Ovary (tissue), 9 donors: Measurements from ENCODE around the gene CXCL10. TPM values are rescaled to one million over a fixed set of nuclear protein-coding genes. Genes with fewer than 3 reads are reported as not detected.

ENCODE experiments used
- DNase-seq, 5 donors: peaks; one replicate each; pipeline ENCODE4 v3.0.0-alpha.2; 2019 to 2020
- H3K27ac ChIP-seq, 2 donors: fragments of 200-600 bp; one replicate each; pipeline versions ENCODE4 v1.5.1 to v1.8.0; 2019 to 2022
- H3K27me3 ChIP-seq: fragments of 200-600 bp; one replicate; pipeline ENCODE4 v1.8.0; 2022
- H3K36me3 ChIP-seq: fragments of 200-600 bp; sonication (generic); one replicate; pipeline ENCODE4 v1.5.1; 2019
- H3K4me1 ChIP-seq: one replicate; pipeline ENCODE4 v1.8.1; 2013; ENCODE audit warnings: mild to moderate bottlenecking, moderate library complexity; ENCODE audit not compliant: insufficient read depth
- H3K4me3 ChIP-seq: fragments of 200-600 bp; sonication (generic); one replicate; pipeline ENCODE4 v1.5.1; 2017
- H3K9me3 ChIP-seq, 2 donors: fragments of 200-600 bp in 1 of 2; sonication (generic) in 1 of 2; one replicate each; pipeline versions ENCODE4 v1.5.1 to v1.8.1; 2013 to 2019; ENCODE audit warnings: mild to moderate bottlenecking in 1 of 2, moderate library complexity in 1 of 2
- CTCF ChIP-seq, 3 donors: fragments of 450-650 bp in 2 of 3; fragments of 200-600 bp in 1 of 3; IDR thresholded peaks; one replicate each; pipeline versions ENCODE4 v1.5.1 to v1.8.0; 2016 to 2022; ENCODE audit warnings: antibody characterized with exemption in 3 of 3, mild to moderate bottlenecking in 1 of 3
- EP300 ChIP-seq: sonication (generic); formaldehyde crosslinking; IDR thresholded peaks from one replicate; pipeline ENCODE4 v1.6.1; 2017; ENCODE audit warnings: antibody characterized with exemption
- POLR2A ChIP-seq: fragments of 450-650 bp; IDR thresholded peaks from one replicate; pipeline ENCODE4 v1.6.1; 2017; ENCODE audit warnings: antibody characterized with exemption, mild to moderate bottlenecking, moderate library complexity
- WGBS, 3 donors: extraction: QIAGEN DNeasy Blood & Tissue Kit in 1 of 3; methylation state at CpG; one replicate each; pipeline versions ENCODE4 v1.1.5 to v1.1.7; 2013 to 2017; 5-methylcytosine and 5-hydroxymethylcytosine counted together
- intact Hi-C, 4 donors: fragments of 100-400 bp; cut with DNase I; formaldehyde crosslinking; loops; one replicate each; pipeline versions ENCODE4 v1.11.0 to v1.15.1; 2022 to 2023
- polyA plus RNA-seq, 2 donors: library from polyadenylated mRNA; stranded (reverse); fragments of 200-250 nt in 1 of 2; fragments of 350-450 nt in 1 of 2; fragmentation: Illumina TruSeq in 1 of 2; extraction: RNeasy Lipid Tissue Mini Kit (QIAGEN cat#74804) in 1 of 2; gene quantifications; one replicate each; pipeline ENCODE4 v1.2.3, GENCODE V29; 2013 to 2014
- total RNA-seq, 7 donors: library from RNA; depleted of rRNA in 2 of 7; stranded (reverse); fragments of >200 nt in 2 of 7; fragmentation: NEBNext Ultra II Directional in 3 of 7; extraction: Animal tissue kit (Norgen Biotek cat#: 25700) in 3 of 7; gene quantifications; one replicate each; pipeline versions ENCODE4 v1.1.0 to v1.2.4, GENCODE V29; 2016 to 2023
- donor health status: DM: no; HTN: no; CAD: no; lungs with moderate emphysema.
- donor health status: DM: no; HTN: no; CAD: no.
- donor health status: Bipolar disorder and iron deficiency.
- donor health status: DM: yes; HTN: yes; CAD: no.
- donor health status: DM: no; HTN: no; CAD: no.
- donor health status: DM: yes; HTN: yes; CAD: no.

CXCL10 gene
- total and polyA plus RNA-seq, 9 donors, result 0.12 to 17.3 (median 1.0) TPM; not detected in 3

- no peaks in the 10 kb centered on the region for H3K27me3 ChIP-seq
- intact Hi-C loops, result no loop called here
- H3K4me1 ChIP-seq, result no peaks in the 10 kb centered on the region
- no peak overlapping the region for H3K27ac ChIP-seq
- TF ChIP-seq EP300 (no peak), CTCF (IDR thresholded peaks at IDR 0.05) (no peak), POLR2A (no peak)
- WGBS, 3 donors, result 85 to 95% (median 85%) methylated on average over 4 of the region's 4 CpGs
- H3K36me3 ChIP-seq, result no peaks in the 10 kb centered on the region
- H3K9me3 ChIP-seq, result no peaks in the 10 kb centered on the region
- DNase-seq, result no peak
- H3K4me3 ChIP-seq, result no peak overlapping the region
Measured at GRCh38 chr4:75980576-75980975, 42.7 kb downstream of the CXCL10 start.

GRCh38 chr4:75976177-75976576, 47.1 kb downstream of the CXCL10 start:
- Histone ChIP-seq H3K27me3 (no peaks in the 10 kb centered on the region), H3K4me3 (no peak overlapping the region), H3K9me3 (no peaks in the 10 kb centered on the region), H3K4me1 (no peaks in the 10 kb centered on the region), H3K36me3 (no peaks in the 10 kb centered on the region), H3K27ac (no peak overlapping the region)
- no peak for DNase-seq
- TF ChIP-seq POLR2A (no peak), EP300 (no peak), CTCF (IDR thresholded peaks at IDR 0.05) (no peak)
- 94 to 100% (median 96%) methylated on average over 2 of the region's 2 CpGs for WGBS, 3 donors
- intact Hi-C loops, result no loop called here

GRCh38 chr4:75973766-75974165, 49.5 kb downstream of the CXCL10 start:
- intact Hi-C loops, result no loop called here
- Histone ChIP-seq H3K27ac (no peak overlapping the region), H3K4me3 (no peak overlapping the region), H3K9me3 (no peaks in the 10 kb centered on the region), H3K27me3 (no peaks in the 10 kb centered on the region), H3K36me3 (peaks cover 2% of the 10 kb centered on the region), H3K4me1 (no peaks in the 10 kb centered on the region)
- TF ChIP-seq POLR2A (no peak), CTCF (IDR thresholded peaks at IDR 0.05) (no peak), EP300 (no peak)
- DNase-seq, result no peak

Other genes starting within 250 kb of the CXCL10 start
- not detected for gene PPEF2, start 121.0 kb downstream of the CXCL10 start, total RNA-seq
- gene PPEF2, start 121.0 kb downstream of the CXCL10 start, polyA plus RNA-seq, result not detected
- 10 to 100 TPM in 5 of 7 donors, 1 to 10 TPM in 2; 6.2 to 46.7 (median 14.1) TPM for gene NAAA, start 82.5 kb downstream of the CXCL10 start, total RNA-seq
- 10 to 100 TPM in 1 of 2 donors, 1 to 10 TPM in 1; 6.3 to 22.9 TPM for gene NAAA, start 82.5 kb downstream of the CXCL10 start, polyA plus RNA-seq
- 10 to 100 TPM; 25.6 to 51.6 (median 37.4) TPM for gene SDAD1, start 32.6 kb downstream of the CXCL10 start, total RNA-seq
- gene SDAD1, start 32.6 kb downstream of the CXCL10 start, polyA plus RNA-seq, result 10 to 100 TPM; 16.9 to 31.7 TPM
- under 1 TPM in 3 of 7 donors, not detected in 4; 0.13 to 0.57 (median 0.20) TPM for gene CXCL9, start 16.0 kb downstream of the CXCL10 start, total RNA-seq
- gene CXCL9, start 16.0 kb downstream of the CXCL10 start, polyA plus RNA-seq, result 1 to 10 TPM in 1 of 2 donors, under 1 TPM in 1; 0.06 to 8.2 TPM
- under 1 TPM in 2 of 7 donors, not detected in 5; 0.18 to 0.57 TPM for gene CXCL11, start 12.6 kb upstream of the CXCL10 start, total RNA-seq
- gene CXCL11, start 12.6 kb upstream of the CXCL10 start, polyA plus RNA-seq, result 1 to 10 TPM in 1 of 2 donors, not detected in 1; 1.1 TPM
- gene ART3, start 51.2 kb upstream of the CXCL10 start, total RNA-seq, result under 1 TPM in 3 of 7 donors, not detected in 4; 0.41 to 0.83 (median 0.71) TPM
- gene ART3, start 51.2 kb upstream of the CXCL10 start, polyA plus RNA-seq, result 1 to 10 TPM in 1 of 2 donors, under 1 TPM in 1; 0.11 to 1.5 TPM
- gene NUP54, start 124.9 kb upstream of the CXCL10 start, total RNA-seq, result 10 to 100 TPM; 26.1 to 53.8 (median 45.4) TPM
- 10 to 100 TPM; 25.2 to 33.4 TPM for gene NUP54, start 124.9 kb upstream of the CXCL10 start, polyA plus RNA-seq
- 100 to 1,000 TPM in 6 of 7 donors, 10 to 100 TPM in 1; 98.8 to 163 (median 132) TPM for gene SCARB2, start 190.3 kb upstream of the CXCL10 start, total RNA-seq
- 100 to 1,000 TPM in 1 of 2 donors, 10 to 100 TPM in 1; 83.1 to 239 TPM for gene SCARB2, start 190.3 kb upstream of the CXCL10 start, polyA plus RNA-seq
- 1 to 10 TPM in 5 of 7 donors, under 1 TPM in 2; 0.08 to 8.2 (median 2.3) TPM for gene FAM47E, start 228.2 kb upstream of the CXCL10 start, total RNA-seq
- gene FAM47E, start 228.2 kb upstream of the CXCL10 start, polyA plus RNA-seq, result 1 to 10 TPM in 1 of 2 donors, under 1 TPM in 1; 0.36 to 1.1 TPM